COLO829 (cell line): Measurements from ENCODE around the gene CHRNA5.

Source experiments
- DNase-seq: peaks from one replicate; pipeline ENCODE4 v3.0.0; 2012; ENCODE audit warnings: low spot score

CHRNA5 gene

DNA sequence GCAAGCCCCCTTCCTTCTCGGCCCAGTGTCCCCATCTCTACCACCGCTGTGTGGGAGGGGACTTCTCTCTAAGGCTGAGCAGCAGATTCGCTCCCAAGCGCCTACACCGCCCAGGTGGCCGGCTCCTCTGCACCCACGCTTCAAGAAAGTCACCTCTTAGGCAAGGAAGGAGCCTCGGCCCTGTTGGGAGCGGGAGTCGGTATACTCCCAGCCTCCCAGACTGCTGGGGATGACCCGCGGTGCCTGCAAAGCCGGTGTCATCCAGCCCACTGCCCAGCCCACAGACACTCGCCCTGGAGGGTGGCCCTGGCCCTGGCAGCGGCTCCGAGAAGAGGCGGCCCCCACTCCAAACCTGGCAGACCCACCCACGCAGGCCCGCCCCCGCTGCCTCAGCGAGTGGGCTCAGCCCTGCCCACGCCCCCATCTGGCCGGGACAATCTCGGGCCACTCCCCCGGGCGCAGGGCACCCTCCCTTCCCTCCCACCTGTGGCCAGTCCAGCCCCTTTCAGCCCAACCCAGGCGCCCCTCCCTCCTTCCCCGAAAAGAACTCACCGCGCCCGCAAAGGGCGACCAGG is 75.3 kb downstream of the CHRNA5 start:
- DNase-seq: no peak

DNA sequence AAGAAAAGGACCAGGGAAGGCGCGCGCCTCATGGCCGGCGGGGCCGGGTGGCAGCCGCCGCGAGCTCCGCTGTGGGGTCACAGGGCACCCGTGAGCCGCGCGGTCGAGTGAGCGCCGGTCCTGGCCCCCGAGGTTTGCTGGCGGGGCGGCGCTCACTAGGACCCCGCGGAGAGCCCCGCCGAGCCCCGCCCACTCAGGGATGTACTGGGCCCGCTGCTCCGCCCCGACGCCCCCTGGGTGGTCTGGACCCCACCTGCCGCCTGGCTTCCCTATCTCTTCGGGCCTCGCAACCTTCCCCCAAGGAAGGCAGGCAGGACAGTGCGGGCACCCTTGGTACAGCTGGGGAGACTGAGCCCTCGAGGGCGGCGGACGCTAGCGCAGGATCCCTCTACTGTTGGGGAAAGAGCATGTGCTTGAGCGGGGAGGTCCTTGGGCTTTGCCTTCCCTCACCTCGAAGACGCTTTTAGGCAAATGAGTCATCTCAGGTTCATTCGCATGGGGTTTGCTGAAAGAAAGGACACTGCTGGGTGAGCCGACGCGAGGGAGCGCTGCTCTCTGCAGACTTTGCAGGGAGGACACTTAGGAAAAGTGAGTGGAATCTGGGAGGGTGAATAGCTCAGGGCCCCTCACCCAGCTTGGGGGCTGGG is 75.9 kb downstream of the CHRNA5 start, which contains the start of gene CHRNB4:
CHRNB4 (minus strand) TSS at position 109 of the 647 bp plus-strand sequence; CDS start at position 32, 77 bp downstream.
- DNase-seq: no peak

DNA sequence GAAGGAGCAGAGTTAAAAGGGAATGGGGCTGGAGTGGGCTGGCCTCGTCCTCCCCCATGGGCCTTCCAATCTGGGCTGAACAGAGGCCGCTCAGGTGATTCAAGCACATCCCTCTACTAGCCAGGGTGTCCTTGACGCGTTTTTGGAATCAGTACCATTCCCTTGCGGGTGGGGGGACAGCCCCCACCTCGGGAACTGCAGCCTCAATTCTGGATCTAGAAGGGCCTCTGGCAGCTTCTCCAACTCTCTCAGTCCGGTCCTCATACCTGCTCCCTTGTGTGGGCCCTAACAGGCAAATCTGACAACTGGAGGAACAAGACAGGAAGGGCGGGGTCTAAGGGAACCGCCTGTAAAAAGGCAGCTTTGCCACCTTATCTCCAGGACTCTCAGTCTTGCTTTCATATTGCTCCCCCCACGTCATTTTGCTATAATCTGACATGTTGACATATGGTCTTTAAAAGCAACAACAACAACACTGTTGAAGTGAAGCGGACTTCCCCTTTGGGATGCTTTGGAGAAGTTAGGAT is 76.5 kb downstream of the CHRNA5 start:
- DNase-seq: no peak

DNA sequence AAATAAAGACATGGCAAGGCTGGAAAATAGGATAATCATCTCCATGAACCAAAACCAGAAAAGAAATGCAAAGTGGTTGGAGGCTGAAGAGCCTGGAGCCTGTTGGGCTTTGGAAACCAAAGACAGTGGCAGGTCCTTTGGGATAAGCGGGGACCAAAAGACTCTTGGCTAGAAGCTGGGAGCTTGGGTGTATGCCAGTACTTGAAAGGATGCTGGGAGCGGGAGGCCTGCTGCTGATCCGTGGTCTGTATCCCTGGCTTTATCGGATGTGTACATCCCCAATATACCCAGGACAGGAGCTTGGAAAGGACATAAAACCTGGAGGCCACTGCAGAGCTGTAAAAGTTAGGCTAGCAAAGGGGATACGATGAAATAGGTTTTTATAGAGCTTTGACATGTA is 77.0 kb downstream of the CHRNA5 start:
- DNase-seq: no peak
